Inferior parietal cortex (tissue), 1 donor: Measurements from ENCODE around the gene CHAF1B.
A peak's percentile ranks its signal among the peaks of the same experiment; 100 is the strongest.

Source experiments
- DNase-seq: peaks from one replicate; pipeline ENCODE4 v3.0.0-alpha.2; 2016; ENCODE audit errors: extremely low spot score

Gene CHAF1B

DNA sequence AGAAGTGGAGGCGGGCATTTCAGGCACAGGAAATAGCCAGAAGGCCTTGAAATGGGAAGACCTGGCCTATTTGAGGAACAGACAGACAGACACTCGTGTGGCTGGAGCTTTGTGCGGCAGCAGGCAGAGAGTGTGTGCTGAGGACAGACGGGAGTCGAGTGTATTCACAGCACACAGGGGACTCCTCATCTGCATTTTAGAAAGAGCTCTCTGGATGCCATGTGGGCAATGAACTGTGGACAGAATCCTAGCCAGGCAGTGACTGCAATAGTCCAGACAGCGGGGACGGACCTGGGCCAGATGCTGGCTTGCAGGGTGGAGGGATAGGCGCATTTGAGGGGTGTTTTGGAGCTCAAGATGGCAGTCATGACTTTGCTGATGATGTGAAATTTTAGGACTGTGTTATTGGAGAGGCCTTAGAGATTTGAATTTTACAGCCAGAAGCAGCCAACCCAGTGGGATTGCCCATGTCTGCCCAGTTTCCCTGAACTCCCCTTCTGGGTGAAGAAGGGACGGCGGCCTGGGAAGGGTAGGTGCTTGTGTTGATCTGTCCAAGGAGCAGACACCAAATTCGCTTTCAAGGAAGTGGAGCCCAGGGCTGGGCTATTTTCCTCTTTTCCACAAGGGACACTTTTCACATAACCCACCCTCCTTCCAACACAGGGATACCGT, 43.7 kb downstream of the CHAF1B start:
- DNase-seq: no peak

GRCh38 chr21:36429947-36430546, 44.9 kb downstream of the CHAF1B start:
- DNase-seq: peak; percentile 52

DNA sequence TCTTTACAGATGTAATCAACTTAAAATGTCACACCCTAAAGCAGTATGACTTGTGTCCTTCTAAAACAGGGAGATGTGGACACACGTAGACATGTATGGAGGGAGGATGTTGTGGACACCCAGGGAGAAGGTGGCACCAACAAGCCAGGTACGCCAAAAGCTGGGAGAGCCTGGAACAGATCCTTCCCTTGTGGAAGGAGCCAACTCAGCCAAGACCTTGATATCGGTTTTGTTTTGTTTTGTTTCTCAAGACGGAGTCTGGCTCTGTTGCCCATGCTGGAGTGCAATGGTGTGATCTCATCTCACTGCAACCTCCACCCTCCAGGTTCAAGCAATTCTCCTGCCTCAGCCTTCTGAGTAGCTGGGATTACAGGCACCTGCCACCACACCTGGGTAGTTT, 45.6 kb downstream of the CHAF1B start:
- no peak for DNase-seq

- DNase-seq: no peak
These were observed 46.1 kb downstream of the CHAF1B start for GRCh38 chr21:36431252-36431651.

- no peak for DNase-seq
These were observed 48.0 kb downstream of the CHAF1B start for GRCh38 chr21:36433059-36433709.

- DNase-seq: no peak
These were observed 49.0 kb downstream of the CHAF1B start for GRCh38 chr21:36434144-36434543.

GRCh38 chr21:36436829-36437744, 51.9 kb downstream of the CHAF1B start:
- no peak for DNase-seq

GRCh38 chr21:36437745-36438128, 52.5 kb downstream of the CHAF1B start:
- DNase-seq: no peak

DNA sequence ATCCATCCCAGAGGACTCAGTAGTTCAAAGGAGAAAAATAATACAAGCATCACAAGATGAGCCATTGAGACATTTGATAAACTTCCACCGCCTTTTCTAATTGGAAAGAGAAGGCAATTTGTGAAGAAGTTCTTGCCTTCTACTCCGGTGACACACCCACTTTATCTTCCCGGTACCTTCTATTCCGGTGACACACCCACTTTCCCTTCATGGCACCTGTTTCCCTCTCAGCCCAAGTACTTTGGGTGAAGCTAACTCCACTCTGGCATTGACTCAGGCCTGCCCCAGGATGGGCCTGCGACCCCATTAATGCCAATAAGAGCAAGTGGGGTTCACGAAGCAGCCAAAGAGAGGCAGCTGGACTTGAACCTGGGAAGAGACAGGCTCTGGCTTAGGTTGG, 56.5 kb downstream of the CHAF1B start:
- DNase-seq: no peak

- DNase-seq: no peak
These were observed 61.1 kb downstream of the CHAF1B start for GRCh38 chr21:36446301-36446700.

- DNase-seq: no peak
These were observed 65.3 kb downstream of the CHAF1B start for GRCh38 chr21:36450511-36450910.

GRCh38 chr21:36451506-36451905, 66.3 kb downstream of the CHAF1B start:
- no peak for DNase-seq

DNA sequence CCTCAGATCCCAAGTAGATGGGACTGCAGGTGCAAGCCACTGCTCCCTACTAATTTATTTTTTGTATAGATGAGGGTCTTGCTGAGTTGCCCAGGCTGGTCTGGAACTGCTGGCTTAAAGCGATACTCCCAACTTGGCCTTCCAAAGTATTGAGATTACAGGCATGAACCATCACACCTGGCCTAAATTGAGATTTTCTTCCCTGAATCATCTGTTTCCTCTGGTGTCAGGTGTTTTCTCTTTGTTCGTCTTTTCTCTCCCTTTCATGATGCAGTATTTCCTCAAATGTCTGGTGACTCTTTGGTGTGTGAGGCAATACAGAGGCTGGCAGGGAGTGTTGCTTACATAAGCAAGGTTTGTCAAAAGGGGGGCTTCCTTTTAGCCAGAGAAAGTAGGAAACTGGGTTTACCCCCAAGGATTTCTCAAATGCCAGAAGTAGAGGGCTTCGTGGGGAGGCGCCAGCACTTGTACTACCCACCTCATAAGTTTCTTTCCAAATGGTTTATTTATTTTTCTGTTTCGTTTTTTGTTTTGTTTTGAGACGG, 67.2 kb downstream of the CHAF1B start:
- DNase-seq: no peak

- DNase-seq: no peak
These were observed 68.9 kb downstream of the CHAF1B start for GRCh38 chr21:36454093-36454531.

DNA sequence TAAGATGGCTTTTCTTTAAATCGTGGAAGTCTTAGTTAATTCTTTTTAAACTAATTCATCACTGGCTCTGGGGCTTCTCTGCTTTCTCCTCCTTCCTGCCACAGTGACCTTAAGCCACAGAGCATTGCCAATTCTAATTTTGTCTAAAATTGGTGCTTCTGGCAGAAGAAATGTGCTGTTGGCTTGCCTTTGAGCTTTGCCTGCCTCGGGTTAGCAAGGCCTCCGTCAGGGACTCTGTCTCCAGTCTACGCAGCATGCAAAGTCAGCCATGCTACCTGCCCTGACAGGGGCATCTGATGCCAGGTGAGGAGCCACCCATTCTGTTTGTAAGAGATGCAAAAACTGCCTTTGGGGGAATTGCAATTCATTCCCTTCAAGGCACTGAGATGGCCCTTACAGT, 69.5 kb downstream of the CHAF1B start:
- DNase-seq: no peak

DNA sequence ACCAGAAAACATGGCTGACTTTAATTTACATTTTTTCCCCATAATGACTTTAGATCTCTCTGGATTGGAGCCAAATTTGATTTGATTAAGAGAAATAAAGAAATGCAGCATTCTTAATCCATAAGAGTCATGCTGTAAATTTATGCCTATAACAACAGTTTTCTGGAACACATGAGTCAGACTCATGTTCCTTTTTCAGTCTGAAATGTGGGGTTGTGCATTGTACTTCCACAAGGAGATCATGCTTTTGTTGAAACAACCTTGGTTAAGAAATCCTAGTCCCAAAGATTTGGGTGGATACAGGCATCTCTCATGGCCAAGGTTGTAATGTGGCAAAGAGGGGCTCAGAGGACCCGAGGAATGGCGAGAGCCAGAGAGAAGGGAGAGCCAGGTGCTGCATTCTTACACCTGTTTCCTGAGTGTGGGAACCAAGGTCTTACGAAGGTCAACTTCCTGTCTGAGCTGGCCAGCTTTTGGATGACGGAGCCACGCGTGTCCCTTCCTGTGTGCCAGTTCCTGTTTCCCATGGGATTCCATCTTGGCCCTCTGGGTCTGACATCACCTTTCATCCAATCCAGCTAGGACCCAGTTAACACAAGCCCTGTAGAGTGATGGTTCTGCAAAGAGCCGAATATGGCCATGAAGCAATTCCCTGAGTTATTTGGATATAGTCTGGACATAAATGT, 71.7 kb downstream of the CHAF1B start:
- DNase-seq: no peak

DNA sequence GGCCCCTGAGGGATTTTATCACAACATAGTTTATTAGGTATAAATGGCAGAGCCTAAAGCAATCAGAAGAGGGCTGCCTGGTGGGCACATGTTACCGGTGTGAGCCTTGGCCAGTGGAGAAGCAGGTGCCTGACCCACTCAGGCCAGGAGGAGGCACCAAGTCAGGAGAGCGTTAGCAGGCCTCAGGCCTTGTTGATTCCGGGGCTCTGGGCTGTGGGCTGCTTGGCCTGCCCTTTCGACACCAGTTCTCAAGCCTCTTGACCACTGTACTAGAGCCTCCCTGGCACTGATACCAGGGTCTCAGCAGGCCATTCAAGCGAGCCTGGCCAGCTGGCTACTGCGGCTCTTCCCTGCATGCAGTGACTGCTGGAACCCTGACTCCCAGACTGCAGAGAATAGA, 73.9 kb downstream of the CHAF1B start:
- no peak for DNase-seq

GRCh38 chr21:36460866-36461265, 75.7 kb downstream of the CHAF1B start:
- DNase-seq: no peak

GRCh38 chr21:36461277-36461917, 76.2 kb downstream of the CHAF1B start:
- no peak for DNase-seq

DNA sequence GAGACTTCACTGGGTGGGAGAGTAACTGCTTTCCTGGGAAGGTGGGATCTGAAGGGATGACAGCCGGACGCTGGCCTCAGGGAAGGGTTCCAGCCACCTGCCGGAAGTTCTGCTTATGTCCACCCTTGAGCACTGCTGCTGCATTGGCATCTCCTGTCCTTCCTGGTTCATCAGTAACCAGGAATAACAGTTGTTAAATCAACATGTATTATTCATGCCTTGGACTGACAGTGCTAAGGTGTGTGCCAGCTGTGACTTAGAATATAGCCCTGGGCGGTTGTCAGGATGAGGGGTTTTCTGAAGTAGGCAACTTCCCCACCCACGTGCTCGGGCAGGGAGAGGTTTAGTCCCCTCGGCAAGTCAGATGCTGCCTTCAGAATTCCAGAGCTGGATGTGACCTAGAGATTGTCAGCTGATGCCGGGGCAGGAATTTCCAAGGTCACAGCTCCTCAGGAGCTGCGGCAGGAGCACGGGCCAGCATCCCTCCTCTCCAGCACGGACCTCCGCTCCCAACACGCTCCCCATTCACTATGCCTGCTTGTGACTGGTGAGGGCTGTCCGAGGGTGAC, 76.8 kb downstream of the CHAF1B start:
- no peak for DNase-seq
